CD4-positive, alpha-beta memory T cell (primary cell): Measurements from ENCODE around the gene CCDC57. TPM values are rescaled to one million over a fixed set of nuclear protein-coding genes. Genes with fewer than 3 reads are reported as not detected.

ENCODE experiments used
- CTCF ChIA-PET: fragments of 350-600 bp; sonication (Branson Sonifier 250); formaldehyde crosslinking; loops from one replicate; lab custom pipeline; 2021; ENCODE audit warnings: inconsistent platforms; ENCODE audit not compliant: partially characterized antibody; lab: Charles Lee
- POLR2A ChIA-PET: fragments of 350-600 bp; sonication (Branson Sonifier 250); formaldehyde crosslinking; loops from one replicate; lab custom pipeline; 2021; ENCODE audit not compliant: partially characterized antibody; lab: Charles Lee
- DNase-seq, 5 donors: peaks; one replicate each; pipeline versions ENCODE4 v3.0.0 to v3.0.0-alpha.2; 2020 to 2022; ENCODE audit warnings: mixed read lengths in 1 of 5
- H3K27ac ChIP-seq: one replicate; pipeline ENCODE4 v1.7.0; 2013; ENCODE audit warnings: low read depth, low read length
- H3K27me3 ChIP-seq: 2 replicates; pipeline ENCODE4 v1.7.0; 2013; ENCODE audit warnings: mild to moderate bottlenecking, low read length, moderate library complexity; ENCODE audit not compliant: insufficient read depth
- H3K36me3 ChIP-seq: 2 replicates; pipeline ENCODE4 v1.7.0; 2013; ENCODE audit warnings: mild to moderate bottlenecking, low read length, moderate library complexity; ENCODE audit not compliant: insufficient read depth
- H3K4me1 ChIP-seq: 2 replicates; pipeline ENCODE4 v1.7.0; 2013; ENCODE audit warnings: mild to moderate bottlenecking, low read length, moderate library complexity; ENCODE audit not compliant: insufficient read depth
- H3K4me3 ChIP-seq, 2 donors: one replicate each; pipeline ENCODE4 v1.7.0; 2013; ENCODE audit warnings: low read length in 2 of 2, mild to moderate bottlenecking in 1 of 2
- H3K9me3 ChIP-seq, 2 donors: one replicate each; pipeline ENCODE4 v1.7.0; 2013; ENCODE audit warnings: low read length in 2 of 2, control low read depth in 1 of 2; ENCODE audit not compliant: control insufficient read depth in 1 of 2
- H3K27ac Mint-ChIP-seq, 7 donors: one replicate each; pipeline ENCODE4 v1.8.0; 2020 to 2021; ENCODE audit warnings: mixed read lengths in 7 of 7, mild to moderate bottlenecking in 6 of 7, inconsistent platforms in 3 of 7, moderate library complexity in 3 of 7
- H3K27me3 Mint-ChIP-seq, 2 donors: one replicate each; pipeline ENCODE4 v1.8.0; 2020 to 2021; ENCODE audit warnings: mixed read lengths in 2 of 2
- H3K36me3 Mint-ChIP-seq, 2 donors: one replicate each; pipeline ENCODE4 v1.8.0; 2020 to 2021; ENCODE audit warnings: mixed read lengths in 2 of 2, inconsistent platforms in 1 of 2, mild to moderate bottlenecking in 1 of 2
- H3K4me1 Mint-ChIP-seq, 4 donors: one replicate each; pipeline ENCODE4 v1.8.0; 2020 to 2021; ENCODE audit warnings: mixed read lengths in 4 of 4, mild to moderate bottlenecking in 1 of 4
- H3K4me3 Mint-ChIP-seq, 8 donors: one replicate each; pipeline ENCODE4 v1.8.0; 2020 to 2021; ENCODE audit warnings: mixed read lengths in 8 of 8, mild to moderate bottlenecking in 7 of 8, moderate library complexity in 6 of 8, inconsistent platforms in 3 of 8
- H3K9me3 Mint-ChIP-seq, 8 donors: one replicate each; pipeline ENCODE4 v1.8.0; 2020 to 2021; ENCODE audit warnings: mixed read lengths in 8 of 8, mild to moderate bottlenecking in 5 of 8, inconsistent platforms in 3 of 8, moderate library complexity in 1 of 8
- intact Hi-C: fragments of 100-400 bp; cut with micrococcal nuclease; formaldehyde crosslinking; loops from one replicate; pipeline ENCODE4 v1.15.1; 2023
- polyA plus RNA-seq, 2 donors: library from polyadenylated mRNA; unstranded; fragments of 300-500 nt; fragmentation: Illumina TruSeq; gene quantifications; one replicate each; pipeline ENCODE4 v1.2.3, GENCODE V29; 2021
- total RNA-seq, 2 experiments: library from RNA; stranded (reverse); gene quantifications; one replicate each; pipeline ENCODE4 v1.2.3, GENCODE V29; 2021

The CCDC57 gene
- total and polyA plus RNA-seq, 4 experiments from 2014 or later, result 41.6 to 88.7 (median 62.0) TPM

GRCh38 chr17:82127704-82128103 is 84.9 kb downstream of the CCDC57 start:
- intact Hi-C loops, result loop anchor here (1.0 kb wide), 3 partner anchors 27 to 104 kb away; partner anchors contain the start of genes DCXR and LRRC45
- ChIA-PET CTCF (interaction anchor here (0.7 to 1.7 kb wide), 3 partner anchors 24 to 29 kb away, joined by 3 to 7 read pairs (median 5); partner anchors contain the start of gene FASN), POLR2A (interaction anchor here (1.1 to 2.6 kb wide), 6 partner anchors 21 to 97 kb away, joined by 3 to 65 read pairs (median 12); partner anchors contain the start of genes DUS1L, FASN and RAC3)
- Histone ChIP-seq H3K4me1 (peaks cover 58% of the 10 kb centered on the region), H3K27me3 (no peaks in the 10 kb centered on the region), H3K27ac (peak overlapping the region; percentile 77), H3K36me3 (no peaks in the 10 kb centered on the region), H3K4me3 (peak overlapping the region in 1 of 2 donors; percentile 42), H3K9me3 (no peaks in the 10 kb centered on the region)
- peaks cover 0 to 2% (median 0%) of the 10 kb centered on the region in 8 donors for H3K9me3 Mint-ChIP-seq
- peaks cover 26 to 62% (median 48%) of the 10 kb centered on the region in 4 donors for H3K4me1 Mint-ChIP-seq
- DNase-seq, result peak; percentile 35 to 57 (median 43)
- peaks cover 0 to 3% of the 10 kb centered on the region in 2 donors for H3K36me3 Mint-ChIP-seq
- peak overlapping the region; percentile 91 to 100 (median 99) for H3K27ac Mint-ChIP-seq
- H3K4me3 Mint-ChIP-seq, result peak overlapping the region in 7 of 8 donors; percentile 47 to 84 (median 77)
- no peaks in the 10 kb centered on the region for H3K27me3 Mint-ChIP-seq

DNA sequence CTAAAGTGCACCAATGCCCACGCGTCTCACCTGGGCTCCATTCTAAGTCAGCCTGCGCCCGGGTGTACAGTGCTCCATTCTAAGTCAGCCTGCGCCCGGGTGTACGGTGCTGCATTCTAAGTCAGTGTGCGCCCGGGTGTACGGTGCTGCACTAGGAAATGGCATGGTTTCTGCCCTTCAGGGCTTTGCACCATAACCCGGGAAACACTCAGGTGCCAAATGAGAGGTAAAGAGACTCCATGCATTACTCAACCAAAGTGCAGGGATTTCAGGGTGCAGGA is 85.4 kb downstream of the CCDC57 start:
- H3K9me3 Mint-ChIP-seq, result peaks cover 0 to 2% (median 0%) of the 10 kb centered on the region in 8 donors
- Histone ChIP-seq H3K27ac (peak overlapping the region; percentile 77), H3K4me3 (peak overlapping the region in 1 of 2 donors; percentile 42), H3K9me3 (no peaks in the 10 kb centered on the region), H3K27me3 (no peaks in the 10 kb centered on the region), H3K4me1 (peaks cover 62% of the 10 kb centered on the region), H3K36me3 (no peaks in the 10 kb centered on the region)
- ChIA-PET POLR2A (interaction anchor here (0.7 to 3.6 kb wide), 20 partner anchors 8 to 175 kb away, joined by 3 to 65 read pairs (median 5); partner anchors contain the start of genes ASPSCR1, DCXR, DUS1L and FASN), CTCF (interaction anchor here (1.2 to 1.7 kb wide), 7 partner anchors 10 to 107 kb away, joined by 3 to 9 read pairs (median 3); partner anchors contain the start of gene FASN)
- peaks cover 0 to 3% of the 10 kb centered on the region in 2 donors for H3K36me3 Mint-ChIP-seq
- H3K27me3 Mint-ChIP-seq, result no peaks in the 10 kb centered on the region
- intact Hi-C loops, result loop anchor here (1.0 kb wide), 3 partner anchors 27 to 104 kb away; partner anchors contain the start of genes DCXR and LRRC45
- peaks cover 27 to 65% (median 50%) of the 10 kb centered on the region in 4 donors for H3K4me1 Mint-ChIP-seq
- H3K27ac Mint-ChIP-seq, result peak overlapping the region; percentile 91 to 100 (median 99)
- DNase-seq, result no peak
- H3K4me3 Mint-ChIP-seq, result peak overlapping the region; percentile 74 to 87 (median 82)

GRCh38 chr17:82126556-82127314 is 85.9 kb downstream of the CCDC57 start:
- H3K36me3 Mint-ChIP-seq, result peaks cover 0 to 3% of the 10 kb centered on the region in 2 donors
- H3K4me1 Mint-ChIP-seq, result peaks cover 27 to 70% (median 51%) of the 10 kb centered on the region in 4 donors
- ChIA-PET POLR2A (interaction anchor here (0.6 to 3.6 kb wide), 24 partner anchors 9 to 257 kb away, joined by 3 to 65 read pairs (median 4); partner anchors contain the start of genes ASPSCR1, CENPX, DCXR and DUS1L), CTCF (interaction anchor here (1.2 to 1.7 kb wide), 7 partner anchors 11 to 107 kb away, joined by 3 to 9 read pairs (median 3); partner anchors contain the start of gene FASN)
- intact Hi-C loops, result loop anchor here (1.0 kb wide), 5 partner anchors 20 to 103 kb away; partner anchors contain the start of genes DCXR, FASN and LRRC45
- peak overlapping the region; percentile 74 to 87 (median 82) for H3K4me3 Mint-ChIP-seq
- no peaks in the 10 kb centered on the region for H3K27me3 ChIP-seq
- peaks cover 66% of the 10 kb centered on the region for H3K4me1 ChIP-seq
- peak; percentile 96 to 98 (median 97) for DNase-seq
- peak overlapping the region; percentile 91 to 100 (median 99) for H3K27ac Mint-ChIP-seq
- peaks cover 0 to 2% (median 0%) of the 10 kb centered on the region in 8 donors for H3K9me3 Mint-ChIP-seq
- no peaks in the 10 kb centered on the region for H3K9me3 ChIP-seq
- peak overlapping the region; percentile 77 for H3K27ac ChIP-seq
- H3K4me3 ChIP-seq, result peak overlapping the region in 1 of 2 donors; percentile 45
- no peaks in the 10 kb centered on the region for H3K27me3 Mint-ChIP-seq
- no peaks in the 10 kb centered on the region for H3K36me3 ChIP-seq

DNA sequence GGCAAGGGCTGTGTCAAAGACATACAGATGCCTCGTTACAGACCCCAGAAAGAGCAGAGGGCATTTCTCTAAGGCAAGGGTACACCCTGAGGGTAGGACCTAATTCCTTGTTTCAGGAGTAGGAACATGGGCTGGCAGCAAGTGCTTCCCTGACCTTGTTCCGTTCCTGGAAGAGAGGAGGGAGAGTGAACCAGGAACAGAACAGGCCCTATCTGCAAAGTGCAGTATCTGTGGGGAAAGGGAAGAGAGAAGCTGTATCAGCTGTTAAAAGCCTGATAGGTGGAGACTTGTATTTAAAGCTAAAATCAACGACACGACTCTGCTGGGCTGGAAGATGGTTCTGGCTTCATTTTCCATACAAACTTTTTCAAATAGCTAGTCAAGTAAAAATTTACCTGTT is 88.5 kb downstream of the CCDC57 start:
- ChIA-PET POLR2A (interaction anchor here (1.3 to 3.6 kb wide), 2 partner anchors 17 to 25 kb away, joined by 6 to 50 read pairs; partner anchors contain the start of gene FASN), CTCF (interaction anchor here (0.8 to 1.0 kb wide), 2 partner anchors 31 to 94 kb away, joined by 3 to 4 read pairs; no protein-coding TSS in a partner anchor)
- peaks cover 0 to 2% (median 0%) of the 10 kb centered on the region in 8 donors for H3K9me3 Mint-ChIP-seq
- peak overlapping the region; percentile 59 to 99 (median 94) for H3K27ac Mint-ChIP-seq
- H3K9me3 ChIP-seq, result no peaks in the 10 kb centered on the region
- no peak overlapping the region for H3K27ac ChIP-seq
- intact Hi-C loops, result no loop called here
- H3K4me3 Mint-ChIP-seq, result peak overlapping the region in 5 of 8 donors; percentile 9 to 62 (median 52)
- no peaks in the 10 kb centered on the region for H3K27me3 Mint-ChIP-seq
- H3K36me3 ChIP-seq, result no peaks in the 10 kb centered on the region
- no peak for DNase-seq
- H3K4me1 Mint-ChIP-seq, result peaks cover 26 to 71% (median 49%) of the 10 kb centered on the region in 4 donors
- H3K36me3 Mint-ChIP-seq, result peaks cover 0 to 3% of the 10 kb centered on the region in 2 donors
- H3K27me3 ChIP-seq, result no peaks in the 10 kb centered on the region
- peaks cover 69% of the 10 kb centered on the region for H3K4me1 ChIP-seq
- H3K4me3 ChIP-seq, result no peak overlapping the region

DNA sequence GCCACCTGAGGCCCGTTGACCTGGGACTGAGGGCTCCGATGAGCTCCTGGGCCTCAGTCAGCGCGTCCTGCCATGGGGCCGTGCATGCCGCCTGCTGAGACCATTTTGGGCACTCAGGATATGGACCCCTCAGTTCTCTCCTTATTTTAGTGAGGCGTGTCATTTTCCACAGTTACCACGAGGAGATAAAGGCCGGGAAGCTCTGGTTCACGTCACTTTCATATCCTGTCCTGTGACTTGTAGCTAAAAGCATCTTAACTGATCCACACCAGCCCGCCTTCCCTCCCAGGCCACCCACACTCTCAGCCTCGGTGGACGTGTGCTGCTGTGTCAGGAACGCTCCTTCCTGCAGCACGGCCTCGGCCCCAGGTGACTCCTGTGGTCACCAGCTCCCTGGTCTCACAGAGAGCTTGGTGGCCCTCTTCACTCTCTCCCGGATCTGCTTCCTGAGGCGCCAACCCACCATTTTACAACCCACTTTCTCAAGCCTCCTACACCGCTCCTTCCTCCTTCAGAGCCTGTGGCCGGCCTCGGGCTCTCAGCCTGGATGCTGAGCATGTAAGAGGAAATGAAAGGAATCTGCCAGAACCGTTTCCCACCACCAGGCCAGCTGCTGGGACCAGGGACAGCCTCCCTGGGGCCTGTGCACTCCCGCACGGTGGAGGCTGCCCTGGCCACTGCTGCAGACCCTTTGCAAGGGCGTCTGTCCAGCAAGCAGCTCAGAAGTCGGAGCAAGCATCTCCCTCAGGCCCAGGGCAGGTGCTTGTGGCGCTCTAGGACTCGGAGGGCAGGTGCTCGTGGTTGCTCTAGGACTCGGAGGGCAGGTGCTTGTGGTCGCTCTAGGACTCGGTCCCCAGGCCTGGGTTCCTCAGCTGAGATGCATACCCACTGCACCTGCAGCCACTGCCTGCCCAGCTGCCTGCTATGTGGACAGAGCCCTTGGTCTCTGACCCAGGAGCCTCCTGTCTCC is 90.7 kb downstream of the CCDC57 start:
- peaks cover 48% of the 10 kb centered on the region for H3K4me1 ChIP-seq
- no peaks in the 10 kb centered on the region for H3K27me3 ChIP-seq
- ChIA-PET POLR2A (interaction anchor here (0.9 to 1.1 kb wide), 4 partner anchors 16 to 144 kb away, joined by 3 read pairs; partner anchors contain the start of gene ASPSCR1), CTCF (interaction anchor here (0.6 kb wide), 1 partner anchor 260 kb away, joined by 3 read pairs; no protein-coding TSS in a partner anchor)
- no peaks in the 10 kb centered on the region for H3K9me3 ChIP-seq
- no peak for DNase-seq
- H3K27ac Mint-ChIP-seq, result peak overlapping the region in 5 of 7 donors; percentile 35 to 83 (median 57)
- peaks cover 20 to 49% (median 38%) of the 10 kb centered on the region in 4 donors for H3K4me1 Mint-ChIP-seq
- H3K27me3 Mint-ChIP-seq, result no peaks in the 10 kb centered on the region
- H3K9me3 Mint-ChIP-seq, result peaks cover 0 to 2% (median 0%) of the 10 kb centered on the region in 8 donors
- no peak overlapping the region for H3K4me3 ChIP-seq
- intact Hi-C loops, result no loop called here
- no peak overlapping the region for H3K27ac ChIP-seq
- H3K36me3 ChIP-seq, result no peaks in the 10 kb centered on the region
- H3K36me3 Mint-ChIP-seq, result peaks cover 0 to 3% of the 10 kb centered on the region in 2 donors
- H3K4me3 Mint-ChIP-seq, result no peak overlapping the region

GRCh38 chr17:82121246-82121645 is 91.4 kb downstream of the CCDC57 start:
- intact Hi-C loops, result no loop called here
- no peak for DNase-seq
- no peak overlapping the region for H3K4me3 ChIP-seq

More at GRCh38 chr17:82121246-82121645, 91.4 kb downstream of the CCDC57 start:
- H3K36me3 ChIP-seq, result no peaks in the 10 kb centered on the region
- no peaks in the 10 kb centered on the region for H3K9me3 Mint-ChIP-seq
- H3K4me1 Mint-ChIP-seq, result peaks cover 13 to 44% (median 31%) of the 10 kb centered on the region in 4 donors
- ChIA-PET POLR2A (interaction anchor here (1.0 to 1.1 kb wide), 2 partner anchors 15 to 144 kb away, joined by 3 read pairs; partner anchors contain the start of gene ASPSCR1), CTCF (no interaction called here)
- no peaks in the 10 kb centered on the region for H3K9me3 ChIP-seq
- no peak overlapping the region for H3K27ac ChIP-seq
- H3K4me3 Mint-ChIP-seq, result no peak overlapping the region
- peaks cover 0 to 3% of the 10 kb centered on the region in 2 donors for H3K36me3 Mint-ChIP-seq
- peaks cover 42% of the 10 kb centered on the region for H3K4me1 ChIP-seq
- no peaks in the 10 kb centered on the region for H3K27me3 Mint-ChIP-seq
- no peaks in the 10 kb centered on the region for H3K27me3 ChIP-seq
- H3K27ac Mint-ChIP-seq, result peak overlapping the region in 2 of 7 donors; percentile 41 to 71
